CD8-positive, alpha-beta memory T cell (primary cell): Measurements from ENCODE around the gene MOG. TPM values are rescaled to one million over a fixed set of nuclear protein-coding genes. Genes with fewer than 3 reads are reported as not detected.
A peak's percentile ranks its signal among the peaks of the same experiment; 100 is the strongest.

Source experiments
- CTCF ChIA-PET: fragments of 350-600 bp; sonication (Branson Sonifier 250); formaldehyde crosslinking; loops from one replicate; lab custom pipeline; 2021; ENCODE audit warnings: antibody characterized with exemption; lab: Charles Lee
- POLR2A ChIA-PET: fragments of 350-600 bp; sonication (Branson Sonifier 250); formaldehyde crosslinking; loops from one replicate; lab custom pipeline; 2021; ENCODE audit warnings: antibody characterized with exemption; lab: Charles Lee
- DNase-seq, 5 donors: peaks; one replicate each; pipeline versions ENCODE4 v3.0.0 to v3.0.0-alpha.2; 2020 to 2022; ENCODE audit warnings: mixed read lengths in 1 of 5
- H3K27ac ChIP-seq: one replicate; pipeline ENCODE4 v1.7.0; 2013; ENCODE audit warnings: low read depth, mild to moderate bottlenecking, low read length, moderate library complexity
- H3K27me3 ChIP-seq: 2 replicates; pipeline ENCODE4 v1.7.0; 2013; ENCODE audit warnings: low read length, mild to moderate bottlenecking; ENCODE audit not compliant: insufficient read depth, poor library complexity, severe bottlenecking
- H3K36me3 ChIP-seq: 2 replicates; pipeline ENCODE4 v1.7.0; 2013; ENCODE audit warnings: mild to moderate bottlenecking, low read length, moderate library complexity; ENCODE audit not compliant: insufficient read depth
- H3K4me1 ChIP-seq: 2 replicates; pipeline ENCODE4 v1.7.0; 2013; ENCODE audit warnings: mild to moderate bottlenecking, low read length, moderate library complexity; ENCODE audit not compliant: insufficient read depth
- H3K4me3 ChIP-seq: 2 replicates; pipeline ENCODE4 v1.7.0; 2013; ENCODE audit warnings: mild to moderate bottlenecking, low read length
- H3K9me3 ChIP-seq: 2 replicates; pipeline ENCODE4 v1.7.0; 2013; ENCODE audit warnings: mild to moderate bottlenecking, low read length
- H3K27ac Mint-ChIP-seq, 8 donors: one replicate each; pipeline ENCODE4 v1.8.0; 2020 to 2021; ENCODE audit warnings: mixed read lengths in 8 of 8, mild to moderate bottlenecking in 6 of 8, inconsistent platforms in 3 of 8, moderate library complexity in 3 of 8
- H3K27me3 Mint-ChIP-seq, 2 donors: one replicate each; pipeline ENCODE4 v1.8.0; 2020 to 2021; ENCODE audit warnings: mixed read lengths in 2 of 2, mild to moderate bottlenecking in 1 of 2, moderate library complexity in 1 of 2
- H3K36me3 Mint-ChIP-seq, 3 donors: one replicate each; pipeline ENCODE4 v1.8.0; 2020 to 2021; ENCODE audit warnings: mixed read lengths in 3 of 3, inconsistent platforms in 1 of 3, mild to moderate bottlenecking in 1 of 3
- H3K4me1 Mint-ChIP-seq, 3 donors: one replicate each; pipeline ENCODE4 v1.8.0; 2020 to 2021; ENCODE audit warnings: mixed read lengths in 3 of 3, inconsistent platforms in 1 of 3, mild to moderate bottlenecking in 1 of 3
- H3K4me3 Mint-ChIP-seq, 7 donors: one replicate each; pipeline ENCODE4 v1.8.0; 2020 to 2021; ENCODE audit warnings: mixed read lengths in 7 of 7, mild to moderate bottlenecking in 6 of 7, moderate library complexity in 4 of 7, inconsistent platforms in 2 of 7
- H3K9me3 Mint-ChIP-seq, 5 donors: one replicate each; pipeline ENCODE4 v1.8.0; 2020 to 2022; ENCODE audit warnings: mixed read lengths in 5 of 5, mild to moderate bottlenecking in 3 of 5, moderate library complexity in 2 of 5, inconsistent platforms in 1 of 5
- polyA plus RNA-seq: library from polyadenylated mRNA; unstranded; fragments of 300-500 nt; fragmentation: Illumina TruSeq; gene quantifications from one replicate; pipeline ENCODE4 v1.2.3, GENCODE V29; 2021
- total RNA-seq, 2 experiments: library from RNA; stranded (reverse); gene quantifications; one replicate each; pipeline ENCODE4 v1.2.3, GENCODE V29; 2021

MOG gene
- total and polyA plus RNA-seq, 3 experiments from 2014 or later = not detected

DNA sequence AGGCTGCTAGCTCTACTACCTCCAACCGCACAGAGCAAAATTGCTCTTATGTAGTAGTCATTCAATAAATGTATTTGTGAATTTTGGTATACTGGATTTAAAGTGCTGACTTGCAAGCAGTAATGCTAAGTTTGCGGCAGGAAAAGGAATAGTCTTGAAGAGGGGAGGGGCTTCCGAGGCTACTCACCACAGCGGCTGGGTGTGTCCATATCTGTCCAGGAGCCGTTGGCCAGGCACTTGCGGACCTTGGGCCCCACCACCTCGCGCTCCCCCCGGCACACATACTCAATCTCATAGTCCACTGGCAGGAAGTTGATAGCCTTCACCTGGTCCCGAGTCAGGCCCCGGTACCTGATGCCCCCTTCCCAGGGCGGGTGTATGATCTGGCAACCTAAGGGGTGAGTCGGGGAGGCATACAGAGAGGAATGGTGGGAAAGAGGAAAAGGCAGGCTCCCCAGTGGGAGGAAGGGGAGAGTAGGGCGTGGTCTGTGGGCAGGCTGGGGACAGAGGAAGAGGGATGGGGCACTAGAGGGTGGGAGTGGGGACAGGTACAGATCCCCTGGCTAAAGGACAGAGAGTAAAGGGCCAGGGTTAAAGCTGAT, 25.6 kb upstream of the MOG start:
- POLR2A ChIA-PET = no interaction called here
- Mint-ChIP-seq H3K27ac (peak overlapping the region in 4 of 8 donors; percentile 10 to 89 (median 46)), H3K36me3 (peaks cover 0 to 2% (median 1%) of the 10 kb centered on the region in 3 donors), H3K27me3 (peaks cover 3 to 17% of the 10 kb centered on the region in 2 donors), H3K4me3 (peak overlapping the region; percentile 83 to 97 (median 87)), H3K4me1 (peaks cover 41 to 54% (median 43%) of the 10 kb centered on the region in 3 donors), H3K9me3 (no peaks in the 10 kb centered on the region)
- Histone ChIP-seq H3K27me3 (peaks cover 4% of the 10 kb centered on the region), H3K4me1 (peaks cover 29% of the 10 kb centered on the region), H3K27ac (peak overlapping the region; percentile 0), H3K4me3 (peak overlapping the region; percentile 66), H3K36me3 (no peaks in the 10 kb centered on the region), H3K9me3 (no peaks in the 10 kb centered on the region)
- DNase-seq = no peak
- CTCF ChIA-PET = interaction anchor here (1.0 to 8.4 kb wide), 3 partner anchors 10 to 22 kb away, joined by 4 to 34 read pairs (median 5); no protein-coding TSS in a partner anchor

DNA sequence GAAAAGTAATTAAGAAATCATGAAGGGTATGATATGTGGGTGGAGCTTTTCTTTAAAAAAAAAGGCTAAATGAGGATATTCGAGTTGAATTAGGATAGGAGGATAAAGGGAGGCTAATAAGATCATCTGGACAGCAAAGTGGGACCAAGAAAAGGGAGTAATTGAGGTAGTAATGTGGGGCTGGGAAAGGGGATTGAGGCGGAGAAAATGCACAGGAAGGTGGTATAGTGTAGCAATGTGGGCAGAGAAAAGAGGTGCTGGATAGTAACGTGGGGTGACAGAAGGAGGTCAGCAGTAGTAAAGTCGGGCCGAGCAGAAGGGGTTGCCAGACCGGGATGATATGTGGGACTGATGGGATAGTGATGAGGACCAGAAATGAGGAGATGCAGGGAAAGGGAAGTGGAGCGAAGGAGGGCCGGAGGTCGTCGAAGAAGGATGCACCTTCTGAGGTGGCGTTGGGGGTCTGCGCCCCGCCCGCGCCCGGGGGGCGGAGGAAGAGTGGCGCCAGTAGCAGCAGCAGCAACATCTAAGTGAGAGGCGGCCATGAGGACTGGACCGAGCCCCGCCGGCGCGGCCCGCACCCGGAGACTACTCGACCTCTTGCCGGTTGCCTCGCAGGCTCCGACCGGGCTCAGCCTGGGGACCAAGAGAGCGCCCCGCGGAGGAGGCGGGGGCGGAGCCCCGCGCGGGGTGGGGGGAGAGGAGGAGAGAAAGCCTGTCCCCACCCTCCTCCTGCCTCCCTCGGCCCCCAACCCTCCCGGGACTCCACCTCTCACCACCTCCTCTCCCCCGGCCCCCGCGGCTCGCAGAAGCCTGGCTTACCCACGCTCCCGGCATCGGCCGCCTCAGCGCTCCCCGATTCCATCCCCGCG, 24.8 kb upstream of the MOG start:
- CTCF ChIA-PET = interaction anchor here (1.0 to 8.4 kb wide), 6 partner anchors 10 to 22 kb away, joined by 4 to 34 read pairs (median 8); no protein-coding TSS in a partner anchor
- H3K27me3 Mint-ChIP-seq = peaks cover 3 to 17% of the 10 kb centered on the region in 2 donors
- H3K27ac ChIP-seq = peak overlapping the region; percentile 0
- H3K27ac Mint-ChIP-seq = peak overlapping the region; percentile 1 to 93 (median 65)
- no peaks in the 10 kb centered on the region for H3K9me3 ChIP-seq
- peaks cover 29% of the 10 kb centered on the region for H3K4me1 ChIP-seq
- H3K36me3 Mint-ChIP-seq = peaks cover 0 to 2% (median 1%) of the 10 kb centered on the region in 3 donors
- H3K4me3 ChIP-seq = peak overlapping the region; percentile 66
- POLR2A ChIA-PET = interaction anchor here (1.8 kb wide), 1 partner anchor 18 kb away, joined by 9 read pairs; no protein-coding TSS in a partner anchor
- no peaks in the 10 kb centered on the region for H3K9me3 Mint-ChIP-seq
- H3K36me3 ChIP-seq = no peaks in the 10 kb centered on the region
- peak overlapping the region; percentile 83 to 97 (median 89) for H3K4me3 Mint-ChIP-seq
- H3K27me3 ChIP-seq = peaks cover 4% of the 10 kb centered on the region
- peaks cover 38 to 49% (median 39%) of the 10 kb centered on the region in 3 donors for H3K4me1 Mint-ChIP-seq
- peak; percentile 45 to 77 (median 61) for DNase-seq

DNA sequence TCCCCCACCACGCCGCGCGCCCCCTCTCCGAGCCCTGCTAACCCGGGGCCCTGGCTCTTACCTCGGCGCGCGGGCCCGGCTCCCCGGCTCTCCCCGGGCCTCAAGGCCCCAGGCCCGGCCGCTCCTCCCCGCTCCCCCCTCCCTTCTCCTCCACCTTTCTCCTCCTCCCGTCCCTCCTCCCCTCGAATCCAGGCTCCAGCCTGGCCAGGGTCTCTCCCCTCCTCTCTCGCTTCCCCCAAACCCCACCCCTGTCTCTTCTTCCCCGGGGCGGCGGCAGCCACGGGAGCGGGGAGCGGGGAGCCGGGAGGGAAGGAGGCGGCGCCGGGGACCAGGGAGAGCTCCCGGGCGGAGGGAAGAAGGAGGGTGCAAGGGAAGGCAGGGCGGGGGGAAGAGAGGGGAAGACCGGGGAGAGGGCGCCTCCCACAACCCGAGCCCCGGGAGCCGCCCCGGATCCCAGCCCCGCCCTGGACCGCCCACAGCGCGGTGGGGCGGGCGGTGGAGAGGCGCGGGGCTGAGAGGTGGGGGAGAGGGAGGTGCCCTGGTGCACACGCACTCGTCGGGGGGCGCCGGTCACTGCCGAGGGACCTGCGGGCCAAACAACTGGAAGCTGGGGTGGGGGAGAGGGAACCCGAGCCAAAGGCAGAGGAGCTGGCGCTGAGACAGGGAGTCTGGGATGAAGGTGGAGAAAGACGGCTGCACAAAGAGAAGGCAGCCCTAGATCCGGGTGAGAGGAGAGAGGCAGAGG, 23.9 kb upstream of the MOG start, which contains the start of gene GABBR1:
TSS of gene GABBR1 (minus strand) at position 395 of the 745 bp plus-strand sequence. CDS start 798 bp downstream, outside the sequence.
- peaks cover 4% of the 10 kb centered on the region for H3K27me3 ChIP-seq
- ChIA-PET CTCF (interaction anchor here (1.8 to 2.2 kb wide), 3 partner anchors 9 to 21 kb away, joined by 5 to 16 read pairs (median 12); no protein-coding TSS in a partner anchor), POLR2A (interaction anchor here (1.8 kb wide), 1 partner anchor 17 kb away, joined by 9 read pairs; no protein-coding TSS in a partner anchor)
- Mint-ChIP-seq H3K27me3 (peaks cover 3 to 18% of the 10 kb centered on the region in 2 donors), H3K36me3 (peaks cover 0 to 2% (median 1%) of the 10 kb centered on the region in 3 donors), H3K4me3 (peak within 1 kb of the TSS; percentile 83 to 97 (median 89)), H3K4me1 (peaks cover 37 to 48% (median 38%) of the 10 kb centered on the region in 3 donors), H3K9me3 (no peaks in the 10 kb centered on the region), H3K27ac (peak within 1 kb of the TSS; percentile 53 to 96 (median 90))
- H3K36me3 ChIP-seq = no peaks in the 10 kb centered on the region
- peak within 1 kb of the TSS; percentile 25 for H3K27ac ChIP-seq
- H3K4me1 ChIP-seq = peaks cover 29% of the 10 kb centered on the region
- H3K4me3 ChIP-seq = peak within 1 kb of the TSS; percentile 66
- H3K9me3 ChIP-seq = no peaks in the 10 kb centered on the region
- peak; percentile 58 to 75 (median 66) for DNase-seq

DNA sequence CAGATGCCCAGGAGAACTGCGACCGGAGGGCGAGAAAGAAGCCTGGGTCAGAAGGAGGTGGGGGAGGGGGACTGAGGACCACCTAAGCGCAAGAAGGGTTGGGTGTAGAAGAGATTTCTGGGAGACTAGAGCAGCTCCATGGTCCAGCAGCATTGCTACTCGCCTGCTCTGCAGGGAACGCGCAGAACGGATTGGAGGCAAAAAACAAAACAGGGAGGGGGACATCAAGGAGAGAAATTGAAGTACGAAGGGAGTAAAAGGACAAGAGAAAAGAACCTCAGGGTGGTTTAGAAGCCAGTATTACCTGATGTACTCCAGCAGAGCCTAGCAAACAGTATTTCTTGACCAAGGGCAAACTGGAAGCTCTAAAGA, 23.4 kb upstream of the MOG start:
- peaks cover 29% of the 10 kb centered on the region for H3K4me1 ChIP-seq
- Mint-ChIP-seq H3K9me3 (no peaks in the 10 kb centered on the region), H3K27ac (peak overlapping the region; percentile 37 to 96 (median 77))

DNA sequence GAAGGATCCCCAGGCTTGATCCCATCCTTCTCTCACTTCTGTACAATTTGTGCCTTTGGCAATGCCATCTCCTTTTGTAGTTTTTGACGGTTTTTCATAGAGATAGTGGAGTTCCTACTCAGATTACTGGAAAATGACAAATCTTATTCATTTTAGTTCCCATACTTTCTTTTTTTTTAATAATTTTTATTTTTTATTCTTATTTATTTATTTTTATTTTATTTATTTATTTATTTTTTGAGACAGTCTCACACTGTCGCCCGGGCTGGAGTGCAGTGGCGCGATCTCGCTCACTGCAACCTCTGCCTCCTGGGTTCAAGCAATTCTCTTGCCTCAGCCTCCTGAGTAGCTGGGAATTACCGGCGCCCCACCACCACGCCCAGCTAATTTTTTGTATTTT, 19.6 kb upstream of the MOG start:
- Histone ChIP-seq H3K27ac (no peak overlapping the region), H3K4me3 (no peak overlapping the region), H3K4me1 (peaks cover 25% of the 10 kb centered on the region), H3K27me3 (no peaks in the 10 kb centered on the region), H3K9me3 (no peaks in the 10 kb centered on the region), H3K36me3 (no peaks in the 10 kb centered on the region)
- DNase-seq = no peak
- Mint-ChIP-seq H3K4me1 (peaks cover 17 to 32% (median 17%) of the 10 kb centered on the region in 3 donors), H3K36me3 (peaks cover 0 to 2% (median 0%) of the 10 kb centered on the region in 3 donors), H3K27ac (peak overlapping the region in 1 of 8 donors; percentile 2), H3K9me3 (no peaks in the 10 kb centered on the region), H3K4me3 (no peak overlapping the region), H3K27me3 (peaks cover 0 to 4% of the 10 kb centered on the region in 2 donors)
- ChIA-PET POLR2A (no interaction called here), CTCF (interaction anchor here (1.1 kb wide), 1 partner anchor 13 kb away, joined by 8 read pairs; no protein-coding TSS in a partner anchor)

More for the DNA sequence above, 23.4 kb upstream of the MOG start:
- H3K4me3 Mint-ChIP-seq = peak overlapping the region; percentile 71 to 86 (median 80)
- H3K27me3 Mint-ChIP-seq = peaks cover 3 to 16% of the 10 kb centered on the region in 2 donors
- no peaks in the 10 kb centered on the region for H3K36me3 ChIP-seq
- peaks cover 0 to 2% (median 1%) of the 10 kb centered on the region in 3 donors for H3K36me3 Mint-ChIP-seq
- H3K4me1 Mint-ChIP-seq = peaks cover 34 to 44% (median 34%) of the 10 kb centered on the region in 3 donors
- CTCF ChIA-PET = interaction anchor here (0.5 to 2.2 kb wide), 4 partner anchors 8 to 28 kb away, joined by 3 to 16 read pairs (median 8); no protein-coding TSS in a partner anchor
- POLR2A ChIA-PET = interaction anchor here (1.8 kb wide), 1 partner anchor 16 kb away, joined by 9 read pairs; no protein-coding TSS in a partner anchor
- DNase-seq = no peak
- H3K27ac ChIP-seq = peak overlapping the region; percentile 25
- H3K27me3 ChIP-seq = peaks cover 4% of the 10 kb centered on the region
- H3K4me3 ChIP-seq = peak overlapping the region; percentile 66
- H3K9me3 ChIP-seq = no peaks in the 10 kb centered on the region

DNA sequence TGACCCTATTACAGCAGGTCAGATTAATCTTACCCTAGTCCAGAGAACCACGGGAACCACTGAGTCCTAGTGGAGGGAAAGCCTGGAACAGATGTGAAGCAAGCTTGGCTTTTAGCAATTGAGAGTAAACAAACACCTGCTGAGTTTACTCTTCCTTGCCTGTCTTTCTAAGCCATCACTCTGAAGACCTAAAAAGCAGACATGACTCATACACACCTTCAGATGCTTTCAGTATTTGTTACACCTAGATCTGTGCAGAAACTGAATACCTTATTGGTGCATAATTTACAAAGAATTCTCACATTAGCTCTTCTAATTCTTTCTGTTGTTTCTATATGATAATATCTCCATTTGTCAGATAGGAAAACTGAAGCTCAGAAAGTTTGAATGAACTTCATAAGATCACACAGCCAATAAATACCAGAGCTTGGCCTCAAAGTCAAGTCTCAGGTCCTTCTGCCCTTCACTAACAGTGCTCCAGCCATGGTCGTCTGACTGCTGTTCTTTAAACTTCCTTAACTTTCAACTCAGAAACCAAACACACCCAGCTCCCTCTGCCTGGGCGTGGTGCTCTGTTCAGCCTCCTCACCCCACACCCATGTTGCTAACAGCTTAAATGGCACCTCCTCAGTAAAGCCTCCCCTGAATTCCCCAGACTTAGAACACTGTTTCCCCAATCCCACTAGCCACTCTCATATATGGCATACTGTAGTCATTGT, 15.3 kb upstream of the MOG start:
- Mint-ChIP-seq H3K9me3 (no peaks in the 10 kb centered on the region), H3K27me3 (peaks cover 0 to 2% of the 10 kb centered on the region in 2 donors), H3K4me3 (peak overlapping the region; percentile 8 to 49 (median 19)), H3K4me1 (peaks cover 11 to 18% (median 14%) of the 10 kb centered on the region in 3 donors), H3K27ac (peak overlapping the region; percentile 13 to 92 (median 67)), H3K36me3 (no peaks in the 10 kb centered on the region)
- Histone ChIP-seq H3K4me3 (no peak overlapping the region), H3K36me3 (no peaks in the 10 kb centered on the region), H3K9me3 (no peaks in the 10 kb centered on the region), H3K27ac (no peak overlapping the region), H3K4me1 (peaks cover 24% of the 10 kb centered on the region), H3K27me3 (no peaks in the 10 kb centered on the region)
- peak in 1 of 5 donors; percentile 35 for DNase-seq
- ChIA-PET CTCF (interaction anchor here (0.7 to 6.8 kb wide), 3 partner anchors 8 to 11 kb away, joined by 5 to 74 read pairs (median 5); partner anchors contain the start of gene GABBR1), POLR2A (interaction anchor here (1.0 kb wide), 1 partner anchor 9 kb away, joined by 6 read pairs; no protein-coding TSS in a partner anchor)
